ENCODE measurements around the gene PHACTR2. TPM values are rescaled to one million over a fixed set of nuclear protein-coding genes. Genes with fewer than 3 reads are reported as not detected.
A peak's percentile ranks its signal among the peaks of the same experiment; 100 is the strongest.

PHACTR2 gene
- total and polyA plus RNA-seq, 7 donors = 4.2 to 51.9 (median 17.6) TPM

- Histone ChIP-seq H3K4me1 (peaks cover 0 to 59% (median 29%) of the 10 kb centered on the region in 4 donors), H3K4me3 (no peak overlapping the region), H3K9me3 (no peaks in the 10 kb centered on the region), H3K27me3 (no peaks in the 10 kb centered on the region), H3K36me3 (no peaks in the 10 kb centered on the region), H3K27ac (peak overlapping the region in 2 of 4 donors; percentile 56)
- TF ChIP-seq EP300 (IDR thresholded peaks at IDR 0.05) = no peak
- TF ChIP-seq POLR2A (IDR thresholded peaks at IDR 0.05) = no peak
- TF ChIP-seq, protein P1, sequence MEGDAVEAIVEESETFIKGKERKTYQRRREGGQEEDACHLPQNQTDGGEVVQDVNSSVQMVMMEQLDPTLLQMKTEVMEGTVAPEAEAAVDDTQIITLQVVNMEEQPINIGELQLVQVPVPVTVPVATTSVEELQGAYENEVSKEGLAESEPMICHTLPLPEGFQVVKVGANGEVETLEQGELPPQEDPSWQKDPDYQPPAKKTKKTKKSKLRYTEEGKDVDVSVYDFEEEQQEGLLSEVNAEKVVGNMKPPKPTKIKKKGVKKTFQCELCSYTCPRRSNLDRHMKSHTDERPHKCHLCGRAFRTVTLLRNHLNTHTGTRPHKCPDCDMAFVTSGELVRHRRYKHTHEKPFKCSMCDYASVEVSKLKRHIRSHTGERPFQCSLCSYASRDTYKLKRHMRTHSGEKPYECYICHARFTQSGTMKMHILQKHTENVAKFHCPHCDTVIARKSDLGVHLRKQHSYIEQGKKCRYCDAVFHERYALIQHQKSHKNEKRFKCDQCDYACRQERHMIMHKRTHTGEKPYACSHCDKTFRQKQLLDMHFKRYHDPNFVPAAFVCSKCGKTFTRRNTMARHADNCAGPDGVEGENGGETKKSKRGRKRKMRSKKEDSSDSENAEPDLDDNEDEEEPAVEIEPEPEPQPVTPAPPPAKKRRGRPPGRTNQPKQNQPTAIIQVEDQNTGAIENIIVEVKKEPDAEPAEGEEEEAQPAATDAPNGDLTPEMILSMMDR (IDR thresholded peaks at IDR 0.05) = no peak
- TF ChIP-seq POLR2AphosphoS5 (IDR thresholded peaks at IDR 0.05) = no peak
- DNase-seq = no peak
- intact Hi-C loops (cut with DNase I) = no loop called here
- WGBS, 2 donors = 91 to 92% methylated on average over 2 of the region's 2 CpGs
Measured at GRCh38 chr6:143694013-143694412, 16.2 kb downstream of the PHACTR2 start.

DNA sequence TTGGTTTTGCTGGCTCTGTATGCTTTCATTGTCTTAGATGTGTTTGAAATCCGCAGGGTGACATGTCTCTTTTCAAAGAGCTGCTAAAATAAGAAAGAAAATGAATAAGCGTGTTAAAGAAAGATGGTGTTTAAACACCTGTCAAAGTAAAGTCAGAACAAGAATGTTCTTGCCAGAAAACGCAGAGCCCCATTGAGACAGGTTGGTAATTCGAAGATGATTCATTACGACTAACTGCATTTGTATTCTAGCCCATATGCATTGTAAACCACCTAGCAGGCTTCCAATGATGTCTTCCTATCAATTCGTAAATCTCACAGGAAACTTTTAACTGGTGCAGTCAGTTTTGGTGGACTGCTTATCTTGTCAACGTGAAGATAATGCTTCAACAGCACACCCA lies 16.8 kb downstream of the PHACTR2 start:
- no peaks in the 10 kb centered on the region for H3K9me3 ChIP-seq
- no peaks in the 10 kb centered on the region for H3K27me3 ChIP-seq
- intact Hi-C loops (cut with DNase I) = no loop called here
- TF ChIP-seq POLR2A (IDR thresholded peaks at IDR 0.05) (no peak), POLR2AphosphoS5 (IDR thresholded peaks at IDR 0.05) (no peak), EP300 (IDR thresholded peaks at IDR 0.05) (no peak)
- TF ChIP-seq, protein P1 (IDR thresholded peaks at IDR 0.05) = no peak
- H3K27ac ChIP-seq = peak overlapping the region in 3 of 4 donors; percentile 54 to 56 (median 56)
- no peak overlapping the region for H3K4me3 ChIP-seq
- no peaks in the 10 kb centered on the region for H3K36me3 ChIP-seq
- peaks cover 0 to 62% (median 32%) of the 10 kb centered on the region in 4 donors for H3K4me1 ChIP-seq
- no peak for DNase-seq
- 86 to 89% methylated on average over 7 of the region's 7 CpGs for WGBS, 2 donors

DNA sequence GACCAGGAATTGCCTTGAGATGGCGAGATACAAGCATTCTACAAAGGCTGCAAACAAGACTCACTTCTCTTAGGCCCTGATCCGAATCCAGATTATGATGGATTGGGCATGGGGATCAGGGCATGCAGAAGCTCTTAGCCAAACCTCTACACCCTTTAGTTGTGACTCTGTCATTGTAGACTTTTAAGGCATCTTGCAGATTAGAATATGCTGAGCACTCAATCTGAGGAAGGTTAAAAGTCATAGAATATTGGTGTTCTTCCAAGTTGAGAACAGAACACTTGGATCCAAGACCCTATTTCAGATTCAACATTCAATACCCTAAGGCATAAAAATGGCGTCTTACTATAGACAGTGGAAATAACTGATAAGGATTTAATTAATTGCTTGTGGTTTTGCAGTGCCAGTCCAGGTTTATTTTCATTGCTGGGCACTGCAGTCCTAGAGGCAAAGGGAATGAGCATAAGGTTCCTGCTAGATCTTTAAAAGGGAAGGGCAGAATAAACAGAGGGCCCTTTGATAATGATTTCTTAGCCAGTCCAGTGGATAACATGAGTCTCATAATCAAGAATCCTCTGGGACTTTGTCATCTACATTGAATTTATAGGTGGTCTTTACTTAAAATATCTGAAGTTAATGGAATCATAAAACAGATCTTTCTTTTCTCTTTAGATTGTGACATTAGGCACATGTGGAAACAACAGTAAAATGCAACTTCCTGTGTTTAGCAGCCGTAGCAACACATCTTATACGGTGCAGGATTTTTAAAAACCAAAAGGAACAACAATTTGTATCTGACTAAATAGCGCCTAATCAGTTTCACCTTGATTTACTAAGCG lies 17.6 kb downstream of the PHACTR2 start:
- intact Hi-C loops (cut with DNase I) = loop anchor here (5.0 kb wide), 1 partner anchor 47 kb away; no protein-coding TSS in a partner anchor
- H3K4me1 ChIP-seq = peaks cover 0 to 70% (median 37%) of the 10 kb centered on the region in 4 donors
- no peak for DNase-seq
- H3K9me3 ChIP-seq = no peaks in the 10 kb centered on the region
- no peaks in the 10 kb centered on the region for H3K36me3 ChIP-seq
- WGBS, 2 donors = 68 to 70% methylated on average over 7 of the region's 7 CpGs
- no peaks in the 10 kb centered on the region for H3K27me3 ChIP-seq
- H3K4me3 ChIP-seq = no peak overlapping the region
- H3K27ac ChIP-seq = peak overlapping the region in 3 of 4 donors; percentile 54 to 56 (median 56)
- TF ChIP-seq POLR2AphosphoS5 (IDR thresholded peaks at IDR 0.05) = no peak

DNA sequence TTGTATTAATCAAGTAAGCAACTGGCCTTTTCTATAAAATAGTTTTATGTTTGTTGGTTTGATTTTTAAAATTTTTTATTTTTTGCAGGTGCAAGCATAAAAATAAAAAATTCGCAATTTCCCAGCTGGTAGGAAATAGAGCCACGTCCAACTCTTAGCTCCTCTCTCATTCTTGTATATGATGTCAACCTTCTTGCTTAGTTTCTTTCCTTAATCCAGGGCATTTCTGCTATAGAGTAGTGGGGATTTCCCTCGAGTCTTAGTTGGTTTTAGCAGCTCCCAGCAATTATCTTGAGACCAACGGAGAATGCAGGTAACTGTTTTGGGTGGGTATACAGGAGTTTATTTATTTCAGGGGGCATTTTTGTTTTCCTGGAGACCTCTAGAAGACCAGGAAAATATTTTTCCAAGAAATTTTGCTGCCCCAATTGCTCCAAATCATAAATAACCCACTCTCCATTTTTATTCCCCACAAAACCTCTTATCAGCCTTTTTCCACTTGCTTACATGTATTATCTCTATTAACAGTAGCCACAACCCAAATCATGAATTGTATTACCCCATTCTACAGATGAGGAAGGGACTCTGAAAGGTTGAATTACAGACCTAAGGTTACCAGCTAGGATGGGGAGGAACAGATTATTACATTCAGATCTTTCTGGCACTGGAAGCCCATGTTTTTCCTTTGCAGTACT lies 18.4 kb downstream of the PHACTR2 start:
- H3K27ac ChIP-seq = peak overlapping the region in 3 of 4 donors; percentile 54 to 66 (median 56)
- WGBS, 2 donors = 64 to 72% methylated on average over 4 of the region's 4 CpGs
- intact Hi-C loops (cut with DNase I) = loop anchor here (5.0 kb wide), 1 partner anchor 46 kb away; no protein-coding TSS in a partner anchor

More for the DNA sequence above, 18.4 kb downstream of the PHACTR2 start:
- TF ChIP-seq POLR2AphosphoS5 (IDR thresholded peaks at IDR 0.05) (no peak), POLR2A (IDR thresholded peaks at IDR 0.05) (no peak), EP300 (IDR thresholded peaks at IDR 0.05) (no peak)
- TF ChIP-seq, protein P1 (IDR thresholded peaks at IDR 0.05) = no peak
- H3K4me1 ChIP-seq = peaks cover 0 to 72% (median 40%) of the 10 kb centered on the region in 4 donors
- no peaks in the 10 kb centered on the region for H3K9me3 ChIP-seq
- H3K4me3 ChIP-seq = no peak overlapping the region
- DNase-seq = no peak
- H3K27me3 ChIP-seq = no peaks in the 10 kb centered on the region
- H3K36me3 ChIP-seq = no peaks in the 10 kb centered on the region
